NB4 (cell line): ENCODE data around the gene PON1.

ENCODE experiments used
- DNase-seq: peaks from one replicate; pipeline ENCODE4 v3.0.0; 2010; ENCODE audit warnings: low read depth
- H3K4me3 ChIP-seq: one replicate; pipeline ENCODE4 v1.5.1; 2011; ENCODE audit warnings: mild to moderate bottlenecking, low read depth, low read length, moderate library complexity
- CTCF ChIP-seq: IDR thresholded peaks from one replicate; pipeline ENCODE4 v1.5.1; 2012; ENCODE audit warnings: low read depth, low read length
- MAX ChIP-seq: IDR thresholded peaks from 2 replicates; pipeline ENCODE4 v1.6.1; 2011; ENCODE audit warnings: low read depth, low read length
- MYC ChIP-seq: IDR thresholded peaks from 2 replicates; pipeline ENCODE4 v1.6.1; 2011; ENCODE audit warnings: low read depth, low read length
- POLR2A ChIP-seq: IDR thresholded peaks from 2 replicates; pipeline ENCODE4 v1.6.1; 2011; ENCODE audit warnings: mild to moderate bottlenecking; ENCODE audit not compliant: insufficient read length; ENCODE audit errors: extremely low read depth

The PON1 gene

GRCh38 chr7:95295397-95295796 is 28.9 kb downstream of the PON1 start:
- no peak for DNase-seq
- H3K4me3 ChIP-seq = no peak overlapping the region
- TF ChIP-seq MAX (no peak), MYC (no peak), POLR2A (no peak), CTCF (no peak)

GRCh38 chr7:95290166-95290830 is 34.0 kb downstream of the PON1 start:
- TF ChIP-seq MAX (no peak), POLR2A (no peak), MYC (no peak), CTCF (no peak)
- no peak for DNase-seq
- H3K4me3 ChIP-seq = no peak overlapping the region

- no peak for DNase-seq
- no peak overlapping the region for H3K4me3 ChIP-seq
- TF ChIP-seq CTCF = no peak
- TF ChIP-seq MAX = no peak
- TF ChIP-seq MYC = no peak
- TF ChIP-seq POLR2A = no peak
Observed at GRCh38 chr7:95286096-95286495, 38.2 kb downstream of the PON1 start.

GRCh38 chr7:95279417-95279816 is 44.9 kb downstream of the PON1 start:
- no peak for DNase-seq
- TF ChIP-seq POLR2A (no peak), MAX (no peak), MYC (no peak), CTCF (no peak)
- no peak overlapping the region for H3K4me3 ChIP-seq

- DNase-seq = no peak
- no peak for TF ChIP-seq POLR2A
- no peak for TF ChIP-seq CTCF
- no peak for TF ChIP-seq MYC
- TF ChIP-seq MAX = no peak
- no peak overlapping the region for H3K4me3 ChIP-seq
Observed at GRCh38 chr7:95276114-95276513, 48.2 kb downstream of the PON1 start.

- DNase-seq = no peak
- H3K4me3 ChIP-seq = no peak overlapping the region
- TF ChIP-seq POLR2A = no peak
- TF ChIP-seq MAX = no peak
- no peak for TF ChIP-seq MYC
- no peak for TF ChIP-seq CTCF
Observed at GRCh38 chr7:95269640-95270039, 54.7 kb downstream of the PON1 start.
